LNCAP (cell line): ENCODE results near the gene CAVIN1.

Experiments
- CTCF ChIP-seq: fragments of 450-650 bp; IDR thresholded peaks from 2 replicates; pipeline ENCODE4 v1.5.1; 2017; ENCODE audit warnings: mild to moderate bottlenecking

CAVIN1 gene

GRCh38 chr17:42436391-42436790, 13.3 kb upstream of the CAVIN1 start:
- no peak for TF ChIP-seq CTCF

- TF ChIP-seq CTCF = no peak
Measured at GRCh38 chr17:42431758-42432161, 8.7 kb upstream of the CAVIN1 start.

- TF ChIP-seq CTCF = no peak
Measured at GRCh38 chr17:42429726-42430447, 6.8 kb upstream of the CAVIN1 start.

- peak; percentile 67; the same call in 1 of the 2 replicates for TF ChIP-seq CTCF
Measured at GRCh38 chr17:42428141-42428944, 5.3 kb upstream of the CAVIN1 start.

GRCh38 chr17:42424991-42425610, 2.0 kb upstream of the CAVIN1 start:
- no peak for TF ChIP-seq CTCF

GRCh38 chr17:42423766-42424165, 710 bp upstream of the CAVIN1 start:
- TF ChIP-seq CTCF = no peak

- TF ChIP-seq CTCF = no peak
Measured at GRCh38 chr17:42422412-42422957, 571 bp downstream of the CAVIN1 start.
